H1 (cell line): Measurements from ENCODE around the gene ARMC12. TPM values are rescaled to one million over a fixed set of nuclear protein-coding genes. Genes with fewer than 3 reads are reported as not detected.
"Not testable (repeated sequence)": the region's sequence is repeated elsewhere in the genome, so short reads cannot be mapped to it uniquely, and the experiment has no call there.

Experiments used
- CTCF ChIA-PET: fragments of 300-600 bp; sonication (Branson Sonifier 250); formaldehyde crosslinking; loops from one replicate; lab custom pipeline; 2021; ENCODE audit not compliant: partially characterized antibody; lab: Charles Lee
- POLR2A ChIA-PET: fragments of 300-600 bp; sonication (Branson Sonifier 250); formaldehyde crosslinking; loops from one replicate; lab custom pipeline; 2021; ENCODE audit warnings: inconsistent platforms; ENCODE audit not compliant: partially characterized antibody; lab: Charles Lee
- DNase-seq, 2 experiments: peaks; one replicate each; pipeline versions ENCODE4 v3.0.0 to v3.0.0-alpha.2; 2010 to 2022; ENCODE audit warnings: low spot score in 2 of 2, low read depth in 1 of 2, mixed read lengths in 1 of 2
- FAIRE-seq: peaks from 2 replicates; lab custom pipeline; 2011; peaks lifted over from hg19 to GRCh38; lab: Jason Lieb, UNC
- H2AFZ ChIP-seq: 2 replicates; pipeline ENCODE4 v1.8.1; 2012; ENCODE audit warnings: low read length, inconsistent platforms
- H2AK5ac ChIP-seq: 2 replicates; pipeline ENCODE4 v1.6.1; 2013; ENCODE audit warnings: low read depth, low read length
- H2BK120ac ChIP-seq: replicated peaks from 2 replicates; pipeline ENCODE3; 2013; ENCODE audit warnings: low read depth, low read length, inconsistent platforms
- H2BK12ac ChIP-seq: 2 replicates; pipeline ENCODE4 v1.6.1; 2013; ENCODE audit warnings: low read depth, low read length
- H2BK15ac ChIP-seq: 2 replicates; pipeline ENCODE4 v1.6.1; 2013; ENCODE audit warnings: low read length
- H2BK20ac ChIP-seq: 2 replicates; pipeline ENCODE4 v1.6.1; 2013; ENCODE audit warnings: low read length
- H2BK5ac ChIP-seq: 2 replicates; pipeline ENCODE4 v1.6.1; 2013; ENCODE audit warnings: low read depth, low read length
- H3K14ac ChIP-seq: 2 replicates; pipeline ENCODE4 v1.6.1; 2013; ENCODE audit warnings: inconsistent platforms; ENCODE audit not compliant: insufficient read length
- H3K18ac ChIP-seq: 2 replicates; pipeline ENCODE4 v1.6.1; 2013; ENCODE audit warnings: low read length; ENCODE audit errors: extremely low read depth
- H3K23ac ChIP-seq: 2 replicates; pipeline ENCODE4 v1.6.1; 2013; ENCODE audit warnings: inconsistent platforms; ENCODE audit not compliant: insufficient read length
- H3K23me2 ChIP-seq: 2 replicates; pipeline ENCODE4 v1.6.1; 2013; ENCODE audit warnings: low read depth, low read length
- H3K27ac ChIP-seq: 2 replicates; pipeline ENCODE4 v1.6.1; 2011; ENCODE audit warnings: low read depth, low read length, inconsistent platforms
- H3K27me3 ChIP-seq, 4 experiments: replicated peaks in 1 of 4; 1 replicate in 1 of 4; 2 replicates in 3 of 4; pipeline versions ENCODE4 v1.6.1 to v1.8.1; 2011 to 2013; ENCODE audit warnings: low read length in 3 of 4, mild to moderate bottlenecking in 3 of 4, inconsistent platforms in 2 of 4, mixed read lengths in 2 of 4, moderate library complexity in 1 of 4; ENCODE audit not compliant: control insufficient read depth in 3 of 4, insufficient read depth in 3 of 4; ENCODE audit errors: extremely low read depth in 1 of 4
- H3K36me3 ChIP-seq, 4 experiments: 2 replicates each; pipeline versions ENCODE4 v1.6.1 to v1.8.1; 2011 to 2013; ENCODE audit warnings: mild to moderate bottlenecking in 4 of 4, low read length in 3 of 4, moderate library complexity in 2 of 4, control low read depth in 1 of 4, inconsistent platforms in 1 of 4; ENCODE audit not compliant: insufficient read depth in 4 of 4, control insufficient read depth in 2 of 4
- H3K4ac ChIP-seq: replicated peaks from 2 replicates; pipeline ENCODE3; 2013; ENCODE audit warnings: low read length, low read depth, mixed read lengths, inconsistent platforms; ENCODE audit not compliant: insufficient read length
- H3K4me1 ChIP-seq, 4 experiments: replicated peaks in 1 of 4; 1 replicate in 1 of 4; 2 replicates in 3 of 4; pipeline versions ENCODE4 v1.6.1 to v1.8.1; 2011 to 2013; ENCODE audit warnings: low read length in 3 of 4, inconsistent platforms in 2 of 4, mixed read lengths in 1 of 4; ENCODE audit not compliant: insufficient read depth in 4 of 4, control insufficient read depth in 3 of 4
- H3K4me2 ChIP-seq, 2 experiments: 2 replicates each; pipeline versions ENCODE4 v1.6.1 to v1.8.1; 2011 to 2013; ENCODE audit warnings: low read depth in 2 of 2, low read length in 2 of 2, control low read depth in 1 of 2, inconsistent platforms in 1 of 2, mild to moderate bottlenecking in 1 of 2; ENCODE audit not compliant: insufficient read depth in 1 of 2
- H3K4me3 ChIP-seq, 4 experiments: fragments of 200-600, 300-600 bp in 1 of 4; sonication (generic), shearing (Covaris generic), sonication (Bioruptor Twin) in 1 of 4; 2 replicates each; pipeline versions ENCODE4 v1.5.1 to v1.8.1; 2011 to 2016; ENCODE audit warnings: low read length in 4 of 4, low read depth in 3 of 4, control low read depth in 2 of 4, inconsistent platforms in 2 of 4, mild to moderate bottlenecking in 2 of 4, mixed read lengths in 1 of 4, moderate library complexity in 1 of 4; ENCODE audit not compliant: insufficient read depth in 2 of 4; ENCODE audit errors: extremely low read depth in 1 of 4
- H3K56ac ChIP-seq: replicated peaks from 2 replicates; pipeline ENCODE3; 2013; ENCODE audit warnings: low read depth, mild to moderate bottlenecking, mixed read lengths, low read length, inconsistent platforms; ENCODE audit not compliant: insufficient read length
- H3K79me1 ChIP-seq: 2 replicates; pipeline ENCODE4 v1.6.1; 2013; ENCODE audit warnings: low read depth, low read length, control low read depth
- H3K79me2 ChIP-seq, 2 experiments: 2 replicates each; pipeline versions ENCODE4 v1.6.1 to v1.8.1; 2012 to 2013; ENCODE audit warnings: low read length in 2 of 2, mild to moderate bottlenecking in 2 of 2, inconsistent platforms in 1 of 2; ENCODE audit not compliant: insufficient read depth in 2 of 2, control insufficient read depth in 1 of 2
- H3K9ac ChIP-seq, 4 experiments: replicated peaks in 1 of 4; 1 replicate in 1 of 4; 2 replicates in 3 of 4; pipeline versions ENCODE4 v1.6.1 to v1.8.1; 2011 to 2013; ENCODE audit warnings: low read depth in 3 of 4, low read length in 3 of 4, control low read depth in 2 of 4, mild to moderate bottlenecking in 2 of 4, moderate library complexity in 2 of 4, inconsistent platforms in 1 of 4; ENCODE audit errors: extremely low read depth in 1 of 4
- H3K9me3 ChIP-seq, 2 experiments: 2 replicates each; pipeline versions ENCODE4 v1.6.1 to v1.8.1; 2012 to 2013; ENCODE audit warnings: mild to moderate bottlenecking in 2 of 2, moderate library complexity in 2 of 2, control low read depth in 1 of 2, inconsistent platforms in 1 of 2, low read depth in 1 of 2, low read length in 1 of 2, mixed read lengths in 1 of 2; ENCODE audit not compliant: insufficient read depth in 2 of 2
- H4K20me1 ChIP-seq, 2 experiments: replicated peaks in 1 of 2; 2 replicates each; pipeline versions ENCODE3 to v1.8.1; 2011 to 2013; ENCODE audit warnings: inconsistent platforms in 2 of 2, low read length in 2 of 2, mild to moderate bottlenecking in 1 of 2; ENCODE audit not compliant: insufficient read depth in 2 of 2, control insufficient read depth in 1 of 2
- H4K5ac ChIP-seq: 2 replicates; pipeline ENCODE4 v1.6.1; 2013; ENCODE audit warnings: low read length, low read depth, mixed read lengths, inconsistent platforms; ENCODE audit not compliant: insufficient read length
- H4K8ac ChIP-seq: 2 replicates; pipeline ENCODE4 v1.8.0; 2013; ENCODE audit warnings: mild to moderate bottlenecking, moderate library complexity, low read length, inconsistent platforms; ENCODE audit not compliant: insufficient read depth; ENCODE audit errors: extremely low read depth
- H4K91ac ChIP-seq: replicated peaks from 2 replicates; pipeline ENCODE3; 2013; ENCODE audit warnings: low read length, mixed read lengths, inconsistent platforms; ENCODE audit not compliant: insufficient read length
- WGBS, 2 experiments: shearing (Covaris generic) in 1 of 2; methylation state at CpG; one replicate each; pipeline versions ENCODE4 v1.1.6 to v1.1.7; 2013 to 2015; ENCODE audit warnings: low lambda C conversion rate in 2 of 2, mixed read lengths in 2 of 2, inconsistent platforms in 1 of 2, low coverage in 1 of 2, missing lambda C conversion rate in 1 of 2; ENCODE audit not compliant: insufficient replicate concordance in 2 of 2, insufficient coverage in 1 of 2, insufficient read length in 1 of 2; ENCODE audit errors: extremely low coverage in 1 of 2, missing lambda C conversion rate in 1 of 2; 5-methylcytosine and 5-hydroxymethylcytosine counted together
- polyA plus RNA-seq, 7 experiments: library from polyadenylated mRNA; depleted of rRNA in 3 of 7; stranded (reverse) in 5 of 7; unstranded in 2 of 7; fragments of >200 nt in 5 of 7; fragments of 200-250 nt in 2 of 7; gene quantifications; 1 replicate in 5 of 7; 2 replicates in 1 of 7; 4 replicates in 1 of 7; pipeline versions ENCODE4 v1.2.1 to v1.2.3, GENCODE V29; 2011 to 2013; ENCODE audit warnings: missing spikeins in 2 of 7, mixed read lengths in 2 of 7
- total RNA-seq: library from RNA; stranded (reverse); fragmentation: NEBNext Ultra II Directional; extraction: Animal tissue kit (Norgen Biotek cat#: 25700); gene quantifications from 2 replicates; pipeline ENCODE4 v1.2.1, GENCODE V29; 2021

Gene ARMC12
- total and polyA plus RNA-seq, 2 of the 8 experiments (the other 6 are each of a cell fraction or from before 2014, with no cell fraction given) = 0.86 to 3.7 TPM

- H3K23me2 ChIP-seq = peaks cover 11% of the 10 kb centered on the region
- not testable (repeated sequence) for DNase-seq, H4K91ac ChIP-seq, H2BK20ac ChIP-seq, H3K14ac ChIP-seq, H3K27ac ChIP-seq, H2AK5ac ChIP-seq, H3K23ac ChIP-seq, H3K36me3 ChIP-seq, H3K4me1 ChIP-seq, H3K79me1 ChIP-seq, H3K4ac ChIP-seq, H3K9me3 ChIP-seq, H4K20me1 ChIP-seq, H3K27me3 ChIP-seq, H3K56ac ChIP-seq, H2BK5ac ChIP-seq, H3K18ac ChIP-seq, H2BK15ac ChIP-seq, H4K5ac ChIP-seq, H3K9ac ChIP-seq, H2AFZ ChIP-seq, H3K4me2 ChIP-seq, FAIRE-seq, H3K4me3 ChIP-seq, H2BK120ac ChIP-seq, H4K8ac ChIP-seq
- 0 out of 2 replicates have a peak overlapping the region, but pooled peaks have one; percentile 50 for H2BK12ac ChIP-seq
- 95% methylated on average over 16 of the region's 16 CpGs; no CpG with 5 or more reads in 1 of the 2 experiments for WGBS, 2 experiments
- CTCF ChIA-PET = interaction anchor here (1.0 to 1.3 kb wide), 3 partner anchors 27 to 106 kb away, joined by 3 to 4 read pairs (median 3); partner anchors contain the start of gene ARMC12
- peaks cover 0 to 28% of the 10 kb centered on the region in 2 experiments; a peak in 2 of 4 replicates for H3K79me2 ChIP-seq
- POLR2A ChIA-PET = interaction anchor here (0.6 to 1.6 kb wide), 4 partner anchors 17 to 200 kb away, joined by 3 to 7 read pairs (median 4); no protein-coding TSS in a partner anchor
These were observed 46.8 kb upstream of the ARMC12 start for GRCh38 chr6:35690006-35690405.
